ENCODE results near the gene STOM. TPM values are rescaled to one million over a fixed set of nuclear protein-coding genes. Genes with fewer than 3 reads are reported as not detected.

The STOM gene
- polyA plus RNA-seq, 1 donor = 42.1 TPM

DNA sequence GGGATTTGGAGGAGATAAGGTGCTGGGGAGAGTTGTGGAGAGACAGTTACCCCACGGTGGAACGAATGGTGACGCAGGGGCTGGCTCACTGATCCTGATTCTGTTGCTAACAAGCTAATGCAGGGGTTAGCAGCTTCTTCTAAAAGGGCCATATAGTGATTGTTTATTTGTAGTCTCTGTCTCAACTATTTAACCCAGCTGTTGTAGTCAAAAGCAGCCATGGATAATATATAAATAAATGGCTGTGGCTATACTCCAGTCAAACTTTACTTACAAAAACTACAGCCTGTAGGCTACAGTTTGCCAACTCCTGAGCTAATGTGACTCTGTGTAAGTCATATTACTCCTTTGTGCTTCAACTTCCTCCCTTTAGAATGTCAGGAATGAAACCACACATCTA, 21.8 kb downstream of the STOM start:
- DNase-seq (ENCODE audit: low read depth) = no peak

DNA sequence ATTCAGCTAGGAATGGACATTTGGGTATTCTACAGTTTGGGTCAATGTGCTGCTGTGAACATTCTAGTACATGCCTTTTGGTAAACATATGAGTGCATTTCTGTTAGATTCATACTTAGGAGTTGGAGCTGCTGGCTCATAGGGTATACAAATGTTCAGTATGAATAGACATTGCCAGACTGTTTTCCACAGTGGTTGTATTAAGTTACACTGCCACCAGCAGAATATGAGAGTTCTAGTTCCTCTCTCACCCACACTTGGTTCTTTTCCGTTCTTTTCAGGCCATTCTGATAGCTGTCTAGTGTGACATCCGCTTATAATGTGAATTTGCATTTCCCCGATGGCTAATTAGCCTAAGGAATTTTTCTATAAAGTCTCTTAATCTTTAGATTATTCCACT, 25.0 kb downstream of the STOM start:
- DNase-seq (ENCODE audit: low read depth) = no peak

DNA sequence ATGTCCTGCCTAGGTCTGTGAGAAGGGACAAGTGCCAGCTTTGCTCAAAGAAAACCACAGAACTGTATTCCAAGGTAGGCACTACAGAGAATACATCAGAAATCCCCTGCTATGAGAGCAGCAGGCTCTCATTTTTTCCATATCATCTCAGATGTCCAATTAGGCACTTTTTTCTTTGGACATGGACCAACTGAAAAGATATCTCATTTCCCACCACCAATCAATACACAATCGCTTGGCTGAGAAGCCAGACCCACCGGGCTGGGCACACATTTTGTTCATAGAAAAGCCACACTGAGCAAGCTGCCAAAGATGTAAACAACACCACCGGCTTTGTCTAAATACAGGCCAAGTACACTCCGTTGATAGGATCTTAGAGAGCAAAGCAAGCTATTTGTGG, 25.9 kb downstream of the STOM start:
- no peak for DNase-seq (ENCODE audit: low read depth)

- DNase-seq (ENCODE audit: low read depth) = no peak
Measured at GRCh38 chr9:121340676-121341392, 29.2 kb downstream of the STOM start.

DNA sequence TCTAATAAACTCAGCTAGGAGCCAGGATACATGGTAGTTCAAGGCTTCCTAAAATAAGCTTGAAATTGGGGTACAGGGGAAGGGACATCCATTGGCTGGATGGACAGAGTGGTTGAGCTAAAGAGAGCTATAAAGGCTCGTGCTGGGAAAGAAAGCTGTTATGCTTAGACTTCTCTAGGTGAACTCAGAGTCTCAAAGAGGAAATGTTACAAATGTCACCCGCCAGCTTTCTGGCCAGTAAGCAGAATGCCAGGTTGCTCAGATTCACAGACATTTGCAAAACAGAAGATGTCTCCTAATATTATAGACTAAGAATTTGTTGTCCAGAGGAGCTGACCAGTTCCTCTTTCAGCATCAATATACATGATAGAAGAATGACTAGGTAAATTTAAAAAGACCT, 30.6 kb downstream of the STOM start:
- DNase-seq (ENCODE audit: low read depth) = no peak

- DNase-seq (ENCODE audit: low read depth) = no peak
Measured at GRCh38 chr9:121336665-121337064, 33.4 kb downstream of the STOM start.

- no peak for DNase-seq (ENCODE audit: low read depth)
Measured at GRCh38 chr9:121333950-121334773, 35.9 kb downstream of the STOM start.

DNA sequence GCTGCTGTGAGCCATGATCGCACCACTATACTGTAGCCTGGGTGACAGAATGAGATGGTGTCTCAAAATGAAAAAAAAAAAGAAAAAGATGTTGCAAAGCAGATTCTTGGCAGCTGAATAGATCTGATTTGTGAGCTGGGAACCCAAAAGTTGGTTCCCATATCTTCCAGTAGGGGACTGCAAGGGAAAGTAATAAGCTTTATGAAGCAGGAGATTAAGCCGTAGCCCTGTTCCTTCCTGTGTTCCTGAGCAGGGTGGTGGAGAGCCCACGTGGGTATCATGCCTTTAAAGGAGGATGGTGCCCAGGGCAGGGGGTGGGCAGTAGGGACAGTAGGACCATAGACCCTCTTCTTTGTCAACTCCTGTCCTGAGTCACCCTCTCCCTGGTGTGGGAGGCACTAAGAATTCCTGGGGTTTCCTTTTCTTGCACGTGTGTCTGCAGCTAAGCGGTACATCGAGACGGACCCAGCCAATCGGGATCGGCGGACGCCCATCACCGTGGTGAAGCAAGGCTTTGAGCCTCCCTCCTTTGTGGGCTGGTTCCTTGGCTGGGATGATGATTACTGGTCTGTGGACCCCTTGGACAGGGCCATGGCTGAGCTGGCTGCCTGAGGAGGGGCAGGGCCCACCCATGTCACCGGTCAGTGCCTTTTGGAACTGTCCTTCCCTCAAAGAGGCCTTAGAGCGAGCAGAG, 37.9 kb downstream of the STOM start:
- no peak for DNase-seq (ENCODE audit: low read depth)

DNA sequence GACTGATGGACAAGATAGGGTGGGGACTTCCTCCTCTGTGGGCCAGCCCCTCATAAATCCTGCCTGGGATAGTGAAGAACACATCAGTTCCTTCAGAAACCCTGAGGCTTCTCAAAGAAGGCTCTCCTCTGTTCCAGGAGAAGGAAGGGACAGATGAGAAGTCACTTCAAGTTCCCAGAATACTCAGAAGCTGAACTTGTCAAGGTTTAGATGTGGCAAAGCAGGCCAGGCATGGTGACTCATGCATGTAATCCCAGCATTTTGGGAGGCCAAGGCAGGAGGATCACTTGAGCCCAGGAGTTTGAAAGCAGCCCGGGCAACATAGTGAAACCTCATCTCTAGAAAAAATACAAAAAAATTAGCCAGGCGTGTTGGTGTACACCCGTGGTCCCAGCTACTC, 38.5 kb downstream of the STOM start:
- no peak for DNase-seq (ENCODE audit: low read depth)

DNA sequence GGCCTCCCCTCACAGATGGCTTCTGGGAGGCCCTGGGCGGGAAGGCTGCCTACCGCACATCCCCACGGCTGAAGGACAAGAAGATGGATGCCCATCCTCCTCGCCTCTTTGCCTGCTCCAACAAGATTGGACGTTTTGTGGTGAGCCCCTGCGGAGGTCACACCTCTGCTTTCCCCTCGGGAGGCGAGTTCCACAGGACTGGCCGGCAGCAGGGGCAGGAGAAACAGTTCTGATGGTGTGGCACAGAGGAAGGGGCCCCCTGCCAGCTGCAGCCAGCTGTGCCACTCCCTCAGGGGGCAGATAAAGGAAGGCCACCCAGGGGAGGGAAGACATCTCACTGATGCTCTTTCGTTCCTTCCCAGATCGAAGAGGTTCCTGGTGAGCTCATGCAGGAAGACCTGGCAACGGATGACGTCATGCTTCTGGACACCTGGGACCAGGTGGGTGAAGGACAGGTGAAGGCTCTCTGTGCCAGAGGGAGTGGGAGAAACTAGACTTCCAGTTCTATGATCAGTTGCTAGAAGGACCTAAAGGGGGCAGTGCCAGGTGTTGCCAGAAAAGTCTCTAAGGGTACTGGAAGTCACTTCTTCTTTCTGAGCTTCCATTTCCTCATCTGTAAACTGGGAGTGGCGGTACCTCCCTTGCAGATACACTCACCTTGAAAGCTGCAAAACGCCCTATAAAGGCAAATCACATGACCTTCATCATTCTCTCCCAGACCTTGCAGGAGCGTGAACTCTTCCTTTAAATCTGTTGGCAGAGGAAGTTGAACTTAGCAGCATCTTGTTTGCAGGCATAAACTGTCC, 41.0 kb downstream of the STOM start:
- DNase-seq (ENCODE audit: low read depth) = no peak

DNA sequence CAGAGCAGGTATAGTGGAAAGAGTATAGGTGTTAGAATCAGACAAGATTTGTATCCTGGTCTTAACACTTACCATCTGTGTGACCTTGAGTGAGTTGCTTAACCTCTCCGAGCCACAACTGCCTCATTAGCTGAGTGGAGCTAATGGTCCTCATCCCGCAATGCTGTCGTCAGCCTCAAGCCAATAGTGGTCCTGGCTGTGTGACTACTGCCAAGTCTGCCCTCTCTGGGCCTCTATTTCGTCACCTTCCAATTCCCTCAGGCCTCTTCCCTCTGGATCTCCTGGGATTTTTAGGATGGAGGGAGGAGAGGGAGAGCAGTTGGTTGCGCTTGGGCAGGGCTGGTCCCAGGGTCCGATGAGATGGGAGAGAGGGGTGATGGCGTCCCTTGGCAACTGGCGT, 41.6 kb downstream of the STOM start:
- no peak for DNase-seq (ENCODE audit: low read depth)

DNA sequence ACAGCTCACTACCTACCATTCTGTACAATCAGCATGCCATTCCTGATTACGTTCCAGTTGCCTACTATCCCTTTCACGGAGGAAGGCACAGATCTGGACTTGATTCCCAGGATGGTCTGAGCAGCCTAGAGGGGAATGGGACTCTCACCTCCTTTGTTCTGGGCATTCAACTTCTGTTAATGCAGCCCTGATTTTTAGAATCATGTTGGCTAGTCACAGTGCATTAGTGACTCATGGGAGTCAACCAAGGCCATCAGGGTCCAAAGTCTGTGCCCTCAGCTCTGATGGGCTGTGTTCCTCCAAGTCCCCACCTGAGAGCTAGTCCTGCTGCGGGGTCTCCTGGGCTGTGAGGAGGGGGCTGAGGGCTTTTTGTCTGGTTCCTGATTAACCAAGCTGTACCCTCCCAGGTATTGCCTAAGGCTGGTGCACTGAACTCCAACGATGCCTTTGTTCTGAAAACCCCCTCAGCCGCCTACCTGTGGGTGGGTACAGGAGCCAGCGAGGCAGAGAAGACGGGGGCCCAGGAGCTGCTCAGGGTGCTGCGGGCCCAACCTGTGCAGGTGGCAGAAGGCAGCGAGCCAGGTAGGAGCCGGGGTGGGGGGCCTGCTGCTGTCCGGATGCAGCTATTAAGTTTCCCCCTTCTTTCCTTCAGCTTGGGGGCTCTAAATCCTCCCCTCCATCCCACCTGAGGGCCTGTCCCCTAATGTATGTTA, 43.0 kb downstream of the STOM start:
- no peak for DNase-seq (ENCODE audit: low read depth)

- peak; percentile 80 for DNase-seq (ENCODE audit: low read depth)
Measured at GRCh38 chr9:121326130-121326838, 43.8 kb downstream of the STOM start.

DNA sequence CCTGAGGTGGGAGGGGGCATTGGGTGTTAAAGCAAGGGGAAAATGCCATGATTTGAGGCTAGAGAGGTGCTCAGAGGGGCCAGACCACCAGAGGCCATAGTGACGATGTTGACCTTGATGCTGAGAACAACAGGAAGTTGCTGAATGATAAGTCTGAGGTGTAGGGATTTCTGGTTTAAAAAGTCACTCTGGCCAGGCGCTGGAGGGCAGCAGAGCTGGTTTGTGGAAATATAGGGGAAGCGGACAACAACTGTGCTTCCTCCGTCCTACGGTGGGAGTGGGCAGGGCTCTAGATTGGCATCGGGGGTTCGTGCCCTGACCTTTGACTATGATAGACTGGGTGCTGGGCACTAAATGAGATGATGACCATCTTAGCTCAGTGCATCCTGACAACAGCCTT, 44.7 kb downstream of the STOM start:
- DNase-seq (ENCODE audit: low read depth) = no peak

DNA sequence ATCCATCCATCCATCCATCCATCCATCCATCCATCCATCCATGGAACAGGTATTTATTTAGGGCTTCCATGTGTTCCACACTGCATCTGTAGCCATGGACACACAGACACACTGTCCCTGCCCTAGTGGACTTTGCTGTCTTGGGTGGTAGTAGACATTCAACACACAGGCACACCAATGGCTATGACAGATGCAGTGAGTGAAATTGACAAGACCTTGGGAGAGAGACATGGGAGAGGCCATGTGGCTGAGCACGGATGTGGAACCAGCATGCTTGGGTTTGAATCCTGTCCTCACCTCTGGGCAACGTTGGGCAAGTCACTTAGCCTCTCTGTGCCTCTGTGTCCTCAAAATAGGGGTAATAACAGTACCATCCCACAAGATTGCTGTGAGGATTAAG, 45.3 kb downstream of the STOM start:
- DNase-seq (ENCODE audit: low read depth) = no peak

GRCh38 chr9:121324316-121324715, 45.7 kb downstream of the STOM start:
- no peak for DNase-seq (ENCODE audit: low read depth)

DNA sequence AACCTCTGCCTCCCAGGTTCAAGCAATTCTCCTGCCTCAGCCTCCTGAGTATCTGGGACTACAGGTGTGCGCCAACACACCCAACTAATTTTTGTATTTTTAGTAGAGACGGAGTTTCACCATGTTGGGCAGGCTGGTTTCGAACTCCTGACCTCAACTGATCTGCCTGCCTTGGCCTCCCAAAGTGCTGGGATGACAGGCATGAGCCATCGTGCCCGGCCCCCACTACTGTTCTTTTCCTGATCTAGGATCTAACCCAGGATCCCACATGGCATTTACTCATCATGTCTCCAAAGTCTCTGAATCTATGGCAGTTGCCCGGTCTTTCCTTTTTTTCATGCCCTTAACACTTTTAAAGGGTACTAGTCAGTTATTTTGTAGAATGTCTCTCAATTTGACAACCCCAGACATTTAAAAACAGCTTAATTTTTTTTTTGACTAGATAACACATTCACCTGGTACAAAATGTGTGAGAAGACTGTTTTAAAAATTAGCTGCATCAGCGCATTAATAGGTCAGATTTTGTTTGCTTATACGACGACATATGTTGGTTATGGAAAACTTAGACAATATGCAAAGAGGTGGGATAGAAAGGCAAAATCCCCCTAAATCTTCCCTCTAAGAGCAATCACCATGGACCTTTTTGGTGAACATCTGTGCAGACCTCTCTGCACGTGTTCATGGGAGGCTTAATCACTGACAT, 46.5 kb downstream of the STOM start:
- no peak for DNase-seq (ENCODE audit: low read depth)

DNA sequence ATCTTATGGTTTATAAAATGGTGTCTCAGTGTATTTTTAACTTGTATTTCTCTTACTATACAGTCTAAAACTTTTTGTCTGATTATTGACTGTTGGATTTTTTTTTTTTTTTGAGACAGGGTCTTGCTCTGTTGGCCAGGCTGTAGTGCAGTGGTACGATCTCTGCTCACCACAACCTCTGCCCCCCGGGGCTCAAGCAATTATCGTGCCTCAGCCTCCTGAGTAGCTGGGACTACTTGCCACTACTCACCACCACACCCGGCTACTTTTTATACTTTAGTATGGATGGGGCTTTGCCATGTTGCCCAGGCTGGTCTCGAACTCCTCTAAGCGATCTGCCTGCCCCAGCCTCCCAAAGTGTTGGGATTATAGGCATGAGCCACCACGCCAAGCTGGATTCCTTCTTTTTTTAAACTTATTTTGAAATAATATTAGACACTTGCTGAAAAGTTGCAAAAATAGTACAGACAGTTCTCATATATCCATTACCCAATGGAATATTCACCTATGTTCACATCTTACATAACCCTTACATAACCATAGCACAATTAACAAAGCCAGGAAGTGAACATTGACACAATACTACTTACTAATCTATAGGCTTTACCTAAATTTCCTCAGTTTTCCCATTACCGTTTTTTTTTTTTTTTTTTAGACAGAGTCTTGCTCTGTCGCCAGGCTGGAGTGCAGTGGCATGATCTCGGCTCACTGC, 47.2 kb downstream of the STOM start:
- no peak for DNase-seq (ENCODE audit: low read depth)

GRCh38 chr9:121322037-121322736, 47.9 kb downstream of the STOM start:
- no peak for DNase-seq (ENCODE audit: low read depth)
